Astrocyte of the spinal cord (primary cell): Measurements from ENCODE around the gene TMEM240.
A peak's percentile ranks its signal among the peaks of the same experiment; 100 is the strongest.
"Not testable (repeated sequence)": the region's sequence is repeated elsewhere in the genome, so short reads cannot be mapped to it uniquely, and the experiment has no call there.

Experiments used
- DNase-seq: peaks from one replicate; pipeline ENCODE4 v3.0.0; 2011; ENCODE audit warnings: low read depth, low spot score
- H3K4me3 ChIP-seq: 2 replicates; pipeline ENCODE4 v1.5.1; 2011; ENCODE audit warnings: low read depth, mild to moderate bottlenecking, low read length, moderate library complexity
- in situ Hi-C: cut with HindIII; loops from 2 replicates; pipeline ENCODE4 v1.10.0; 2017; ENCODE audit warnings: low sequenced_read_pairs
- TF ChIP-seq, protein P1 (sequence below): IDR thresholded peaks from 2 replicates; pipeline ENCODE4 v1.5.1; 2012; ENCODE audit warnings: low read depth, mild to moderate bottlenecking, low read length, inconsistent platforms

Gene TMEM240

DNA sequence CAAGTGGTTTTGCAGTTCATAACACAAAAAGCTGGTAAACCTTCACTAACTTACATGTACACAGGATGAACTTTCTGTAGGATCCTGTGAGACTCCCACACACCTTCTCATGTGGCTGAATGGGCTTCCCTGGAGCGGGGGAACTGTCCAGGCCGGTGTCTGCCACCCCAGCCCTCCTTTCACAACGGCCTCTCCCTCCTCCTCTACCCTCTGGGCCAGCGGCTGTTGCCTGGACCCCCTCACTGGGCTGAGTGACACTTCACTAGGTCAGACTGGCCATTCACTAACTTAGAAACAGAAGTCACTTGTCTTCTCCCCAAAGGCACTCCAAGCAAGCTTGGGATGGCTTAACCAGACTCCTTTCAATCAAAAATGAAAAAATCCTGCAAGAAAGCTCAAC is 18.2 kb upstream of the TMEM240 start:
- DNase-seq: no peak
- TF ChIP-seq, protein P1, sequence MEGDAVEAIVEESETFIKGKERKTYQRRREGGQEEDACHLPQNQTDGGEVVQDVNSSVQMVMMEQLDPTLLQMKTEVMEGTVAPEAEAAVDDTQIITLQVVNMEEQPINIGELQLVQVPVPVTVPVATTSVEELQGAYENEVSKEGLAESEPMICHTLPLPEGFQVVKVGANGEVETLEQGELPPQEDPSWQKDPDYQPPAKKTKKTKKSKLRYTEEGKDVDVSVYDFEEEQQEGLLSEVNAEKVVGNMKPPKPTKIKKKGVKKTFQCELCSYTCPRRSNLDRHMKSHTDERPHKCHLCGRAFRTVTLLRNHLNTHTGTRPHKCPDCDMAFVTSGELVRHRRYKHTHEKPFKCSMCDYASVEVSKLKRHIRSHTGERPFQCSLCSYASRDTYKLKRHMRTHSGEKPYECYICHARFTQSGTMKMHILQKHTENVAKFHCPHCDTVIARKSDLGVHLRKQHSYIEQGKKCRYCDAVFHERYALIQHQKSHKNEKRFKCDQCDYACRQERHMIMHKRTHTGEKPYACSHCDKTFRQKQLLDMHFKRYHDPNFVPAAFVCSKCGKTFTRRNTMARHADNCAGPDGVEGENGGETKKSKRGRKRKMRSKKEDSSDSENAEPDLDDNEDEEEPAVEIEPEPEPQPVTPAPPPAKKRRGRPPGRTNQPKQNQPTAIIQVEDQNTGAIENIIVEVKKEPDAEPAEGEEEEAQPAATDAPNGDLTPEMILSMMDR: no peak
- in situ Hi-C loops: no loop called here
- no peak overlapping the region for H3K4me3 ChIP-seq

DNA sequence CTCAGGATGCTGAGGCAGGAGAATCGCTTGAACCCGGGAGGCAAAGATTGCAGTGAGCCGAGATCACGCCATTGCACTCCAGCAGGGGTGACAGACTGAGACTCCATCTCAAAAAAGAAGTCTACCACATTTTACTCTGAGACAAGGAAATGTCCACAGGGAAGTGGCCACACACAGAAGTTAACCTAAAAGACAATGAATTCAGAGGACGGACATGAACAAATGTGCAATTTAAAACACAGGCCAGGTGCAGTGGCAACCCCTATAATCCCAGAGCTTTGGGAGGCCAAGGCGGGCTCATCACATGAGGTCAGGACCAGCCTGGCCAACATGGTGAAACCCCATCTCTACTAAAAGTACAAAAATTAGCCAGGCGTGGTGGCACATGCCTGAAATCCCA is 17.3 kb upstream of the TMEM240 start:
- in situ Hi-C loops, H3K4me3 ChIP-seq, DNase-seq: not testable (repeated sequence)

DNA sequence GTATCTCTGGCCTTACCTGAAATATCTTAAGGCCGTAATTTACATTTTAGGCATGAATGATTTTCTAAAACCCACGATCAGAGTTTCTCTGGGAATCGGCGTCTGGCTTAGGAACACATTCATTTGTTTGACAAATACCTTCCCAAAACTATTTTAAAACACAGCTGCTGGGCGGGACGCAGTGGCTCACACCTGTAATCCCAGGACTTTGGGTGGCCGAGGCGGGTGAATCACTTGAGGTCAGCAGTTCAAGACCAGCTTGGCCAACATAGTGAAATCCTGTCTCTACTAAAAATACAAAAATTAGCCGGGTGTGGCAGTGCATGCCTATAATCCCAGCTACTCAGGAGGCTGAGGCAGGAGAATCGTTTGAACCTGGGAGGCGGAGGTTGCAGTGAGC is 16.5 kb upstream of the TMEM240 start:
- in situ Hi-C loops, H3K4me3 ChIP-seq, DNase-seq: not testable (repeated sequence)

DNA sequence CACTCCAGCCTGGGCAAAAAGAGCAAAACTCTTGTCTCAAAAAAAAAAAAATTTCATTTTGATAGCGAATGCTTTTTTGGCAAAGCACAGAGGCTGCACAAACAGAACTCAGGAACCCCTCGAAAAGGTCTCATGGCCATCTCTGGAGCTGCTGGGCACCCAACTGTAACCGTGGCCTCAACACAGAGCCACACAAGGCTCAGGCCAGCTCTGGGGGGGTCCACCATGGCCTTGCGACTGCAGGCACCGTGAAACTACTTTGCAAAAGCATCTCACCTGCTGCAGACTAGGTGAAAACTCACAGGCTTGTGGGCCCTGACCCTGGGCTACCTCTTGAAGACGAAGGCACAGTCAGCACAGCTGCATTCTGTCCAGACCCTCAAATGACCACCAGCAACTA is 16.1 kb upstream of the TMEM240 start:
- TF ChIP-seq, protein P1: no peak

DNA sequence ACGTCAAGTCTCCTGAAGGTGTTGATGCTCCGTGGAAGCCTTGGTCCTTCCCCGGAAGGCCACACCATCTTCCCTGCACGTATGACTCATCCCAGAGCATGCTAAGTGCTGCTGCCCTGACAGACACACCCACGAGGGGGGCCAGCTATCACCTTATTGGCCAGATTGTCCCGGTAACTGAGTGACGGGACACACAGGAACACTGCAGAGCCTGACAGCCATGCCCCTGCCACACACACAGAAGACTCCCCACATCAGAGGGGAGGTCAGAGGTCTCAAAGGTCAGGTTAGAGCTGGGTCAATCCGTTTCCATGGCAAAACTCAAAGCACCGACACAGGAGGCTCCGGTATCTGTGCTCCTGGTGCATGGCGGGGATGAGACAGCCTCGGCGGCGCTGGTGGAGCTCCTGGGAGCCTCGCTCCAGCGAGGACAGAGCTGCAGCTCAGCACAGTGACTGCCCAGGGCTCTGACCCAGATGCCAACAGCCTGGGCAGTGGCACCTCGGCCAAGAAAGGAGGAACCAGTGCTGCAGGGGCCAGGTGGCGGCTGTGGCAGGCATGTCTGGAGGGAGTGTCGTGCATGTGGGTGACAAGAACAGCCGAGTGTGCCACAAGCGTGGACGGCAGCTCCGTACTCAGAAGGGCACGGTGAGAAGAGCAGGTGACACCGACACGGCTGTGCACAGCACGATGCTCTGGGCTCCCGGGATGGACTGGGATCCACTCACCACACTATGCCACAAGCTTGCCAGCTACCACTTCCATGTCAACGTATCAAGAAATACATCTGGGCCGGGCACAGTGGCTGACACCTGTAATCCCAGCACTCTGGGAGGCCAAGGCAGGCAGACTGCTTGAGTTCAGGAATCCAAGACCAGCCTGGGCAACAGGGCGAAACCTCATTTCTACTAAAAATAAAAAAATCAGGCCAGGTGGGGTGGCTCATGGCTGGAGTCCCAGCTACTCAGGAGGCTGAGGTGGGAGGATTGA is 14.8 kb upstream of the TMEM240 start:
- TF ChIP-seq, protein P1: no peak
- no peak overlapping the region for H3K4me3 ChIP-seq
- in situ Hi-C loops: no loop called here
- DNase-seq: peak; percentile 80

More for the DNA sequence above, 16.1 kb upstream of the TMEM240 start:
- in situ Hi-C loops: no loop called here
- H3K4me3 ChIP-seq: no peak overlapping the region
- DNase-seq: no peak

DNA sequence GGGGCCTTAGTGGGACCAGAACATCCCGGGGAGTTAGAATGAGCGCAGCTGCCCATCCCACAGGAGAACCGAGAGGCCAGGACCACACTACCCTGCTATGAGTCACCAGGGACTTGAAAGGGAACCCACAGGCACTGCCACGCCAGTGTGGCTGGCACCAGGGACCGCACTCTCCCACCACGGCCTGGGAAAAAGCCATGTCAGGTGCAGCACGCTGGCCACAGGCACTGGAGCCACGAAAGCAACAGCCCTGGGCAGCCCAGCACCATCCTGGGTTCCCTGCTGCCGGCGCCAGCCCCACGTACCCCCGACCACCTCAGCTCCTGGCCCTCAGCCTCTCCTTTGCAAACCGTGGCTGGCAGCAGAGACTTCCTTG is 14.1 kb upstream of the TMEM240 start:
- DNase-seq: no peak
- in situ Hi-C loops: no loop called here
- H3K4me3 ChIP-seq: no peak overlapping the region
- TF ChIP-seq, protein P1: no peak

DNA sequence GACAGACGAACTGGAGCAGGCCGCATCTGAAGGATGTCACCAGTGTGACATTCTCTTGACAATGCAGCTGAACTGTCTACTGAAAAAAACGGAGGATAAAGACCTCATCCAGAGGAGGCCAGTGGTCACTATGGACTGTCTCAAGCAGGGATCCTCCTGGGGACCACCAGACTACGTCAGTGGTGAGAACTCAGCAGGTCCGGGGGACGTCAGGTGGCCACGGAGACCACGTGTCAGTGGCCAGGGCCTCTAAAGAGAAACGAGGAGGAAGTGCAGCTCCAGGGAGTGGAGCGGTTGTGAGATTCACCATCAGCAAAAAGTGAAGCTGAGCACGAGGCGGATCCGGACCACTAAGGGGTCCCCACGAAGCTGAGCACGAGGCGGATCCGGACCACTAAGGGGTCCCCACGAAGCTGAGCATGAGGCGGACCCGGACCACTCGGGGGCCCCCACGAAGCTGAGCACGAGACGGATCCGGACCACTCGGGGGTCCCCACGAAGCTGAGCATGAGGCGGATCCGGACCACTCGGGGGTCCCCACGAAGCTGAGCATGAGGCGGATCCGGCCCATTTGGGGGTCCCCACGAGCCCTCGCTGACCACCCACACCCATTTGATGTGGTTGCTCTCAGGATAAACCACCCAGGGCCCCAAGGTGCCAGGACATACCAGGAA is 13.5 kb upstream of the TMEM240 start:
- H3K4me3 ChIP-seq: no peak overlapping the region
- TF ChIP-seq, protein P1: no peak
- no peak for DNase-seq
- in situ Hi-C loops: no loop called here
